ENCODE results near the gene MTRF1L.

DNA sequence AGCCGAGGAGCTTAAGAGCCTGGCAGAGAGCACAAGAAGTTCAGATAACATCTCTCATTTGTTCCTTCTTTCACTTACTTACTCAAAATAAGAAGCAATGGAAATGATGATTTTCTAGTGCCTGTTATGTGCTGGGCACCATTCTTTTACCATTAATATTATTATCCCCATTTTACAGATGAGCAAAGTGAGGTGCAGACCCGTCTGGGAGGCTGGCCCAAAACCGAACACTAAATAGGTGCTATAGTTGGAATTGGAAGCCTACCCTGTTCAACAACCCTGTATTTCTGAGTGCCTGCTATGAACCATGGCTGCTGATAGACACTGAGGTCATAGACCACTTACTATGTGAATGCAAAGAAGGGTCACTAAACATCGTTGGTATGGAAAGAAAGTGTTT is 25.0 kb upstream of the MTRF1L start:
- TF ChIP-seq, protein P1, sequence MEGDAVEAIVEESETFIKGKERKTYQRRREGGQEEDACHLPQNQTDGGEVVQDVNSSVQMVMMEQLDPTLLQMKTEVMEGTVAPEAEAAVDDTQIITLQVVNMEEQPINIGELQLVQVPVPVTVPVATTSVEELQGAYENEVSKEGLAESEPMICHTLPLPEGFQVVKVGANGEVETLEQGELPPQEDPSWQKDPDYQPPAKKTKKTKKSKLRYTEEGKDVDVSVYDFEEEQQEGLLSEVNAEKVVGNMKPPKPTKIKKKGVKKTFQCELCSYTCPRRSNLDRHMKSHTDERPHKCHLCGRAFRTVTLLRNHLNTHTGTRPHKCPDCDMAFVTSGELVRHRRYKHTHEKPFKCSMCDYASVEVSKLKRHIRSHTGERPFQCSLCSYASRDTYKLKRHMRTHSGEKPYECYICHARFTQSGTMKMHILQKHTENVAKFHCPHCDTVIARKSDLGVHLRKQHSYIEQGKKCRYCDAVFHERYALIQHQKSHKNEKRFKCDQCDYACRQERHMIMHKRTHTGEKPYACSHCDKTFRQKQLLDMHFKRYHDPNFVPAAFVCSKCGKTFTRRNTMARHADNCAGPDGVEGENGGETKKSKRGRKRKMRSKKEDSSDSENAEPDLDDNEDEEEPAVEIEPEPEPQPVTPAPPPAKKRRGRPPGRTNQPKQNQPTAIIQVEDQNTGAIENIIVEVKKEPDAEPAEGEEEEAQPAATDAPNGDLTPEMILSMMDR (IDR thresholded peaks at IDR 0.05) = no peak
- TF ChIP-seq EZH2 (IDR thresholded peaks at IDR 0.05; ENCODE audit: borderline replicate concordance, insufficient read depth, low read depth, low read length, poor library complexity, severe bottlenecking) = no peak

Measured in B cell (primary cell).